H1 (cell line): ENCODE results near the gene CFHR4. TPM values are rescaled to one million over a fixed set of nuclear protein-coding genes. Genes with fewer than 3 reads are reported as not detected.

ENCODE experiments used
- polyA plus RNA-seq, 7 experiments: library from polyadenylated mRNA; depleted of rRNA in 3 of 7; stranded (reverse) in 5 of 7; unstranded in 2 of 7; fragments of >200 nt in 5 of 7; fragments of 200-250 nt in 2 of 7; gene quantifications; 1 replicate in 5 of 7; 2 replicates in 1 of 7; 4 replicates in 1 of 7; pipeline versions ENCODE4 v1.2.1 to v1.2.3, GENCODE V29; 2011 to 2013; ENCODE audit warnings: missing spikeins in 2 of 7, mixed read lengths in 2 of 7
- total RNA-seq: library from RNA; stranded (reverse); fragmentation: NEBNext Ultra II Directional; extraction: Animal tissue kit (Norgen Biotek cat#: 25700); gene quantifications from 2 replicates; pipeline ENCODE4 v1.2.1, GENCODE V29; 2021

CFHR4 gene
- total and polyA plus RNA-seq, 2 of the 8 experiments (the other 6 are each of a cell fraction or from before 2014, with no cell fraction given) = not detected

Other genes with a start within 250 kb of the CFHR4 start
- gene CFH, start 236.0 kb upstream of the CFHR4 start, total RNA-seq = not detected in 2 replicates
- not detected in 2 replicates for gene CFH, start 236.0 kb upstream of the CFHR4 start, polyA plus RNA-seq (2011; rRNA removed)
- 0.52 and 1.0 TPM in 2 replicates for gene CFHR3, start 113.2 kb upstream of the CFHR4 start, total RNA-seq
- gene CFHR3, start 113.2 kb upstream of the CFHR4 start, polyA plus RNA-seq (2011; rRNA removed) = 0.08 and 0.20 TPM in 2 replicates
- gene CFHR1, start 68.3 kb upstream of the CFHR4 start, total RNA-seq = not detected in 2 replicates
- gene CFHR1, start 68.3 kb upstream of the CFHR4 start, polyA plus RNA-seq (2011; rRNA removed) = not detected in 2 replicates
- gene CFHR2, start 55.7 kb downstream of the CFHR4 start, total RNA-seq = not detected in 2 replicates
- gene CFHR2, start 55.7 kb downstream of the CFHR4 start, polyA plus RNA-seq (2011; rRNA removed) = not detected in 2 replicates
- not detected in 2 replicates for gene CFHR5, start 89.5 kb downstream of the CFHR4 start, total RNA-seq
- not detected in 2 replicates for gene CFHR5, start 89.5 kb downstream of the CFHR4 start, polyA plus RNA-seq (2011; rRNA removed)
- not detected in 2 replicates for gene F13B, start 179.2 kb downstream of the CFHR4 start, total RNA-seq
- not detected in 2 replicates for gene F13B, start 179.2 kb downstream of the CFHR4 start, polyA plus RNA-seq (2011; rRNA removed)